Keratinocyte (primary cell): ENCODE results near the gene ERC2. TPM values are rescaled to one million over a fixed set of nuclear protein-coding genes. Genes with fewer than 3 reads are reported as not detected.

Experiments
- DNase-seq: peaks from one replicate; pipeline ENCODE4 v3.0.0-alpha.2; 2011; ENCODE audit warnings: low read depth, missing footprints, low spot score
- FAIRE-seq: peaks from 2 replicates; lab custom pipeline; 2011; peaks lifted over from hg19 to GRCh38; lab: Jason Lieb, UNC
- H2AFZ ChIP-seq: 2 replicates; pipeline ENCODE4 v1.6.0; 2012; ENCODE audit warnings: low read length, control low read depth, inconsistent platforms; ENCODE audit not compliant: control insufficient read depth
- H3K27ac ChIP-seq: 2 replicates; pipeline ENCODE4 v1.5.1; 2011; ENCODE audit warnings: low read length; ENCODE audit not compliant: control insufficient read depth, insufficient read depth
- H3K27me3 ChIP-seq: 3 replicates; pipeline ENCODE4 v1.6.0; 2011; ENCODE audit warnings: low read length; ENCODE audit not compliant: control insufficient read depth, insufficient read depth; ENCODE audit errors: extremely low read depth
- H3K36me3 ChIP-seq, 2 experiments: 2 replicates in 1 of 2; 3 replicates in 1 of 2; pipeline ENCODE4 v1.5.1; 2011; ENCODE audit warnings: low read length in 2 of 2, mild to moderate bottlenecking in 1 of 2; ENCODE audit not compliant: control insufficient read depth in 2 of 2, insufficient read depth in 2 of 2; ENCODE audit errors: extremely low read depth in 1 of 2
- H3K4me1 ChIP-seq: 3 replicates; pipeline ENCODE4 v1.5.1; 2011; ENCODE audit warnings: low read length; ENCODE audit not compliant: control insufficient read depth, insufficient read depth; ENCODE audit errors: extremely low read depth
- H3K4me2 ChIP-seq: 3 replicates; pipeline ENCODE4 v1.6.0; 2011; ENCODE audit warnings: low read depth, low read length; ENCODE audit not compliant: control insufficient read depth, insufficient read depth; ENCODE audit errors: extremely low read depth
- H3K4me3 ChIP-seq, 3 experiments: fragments of 200-600 bp in 1 of 3; sonication (generic) in 1 of 3; 2 replicates in 2 of 3; 3 replicates in 1 of 3; pipeline ENCODE4 v1.5.1; 2011 to 2016; ENCODE audit warnings: low read length in 3 of 3, mild to moderate bottlenecking in 3 of 3, control low read depth in 2 of 3, inconsistent platforms in 1 of 3, low read depth in 1 of 3, mixed read lengths in 1 of 3, mixed run types in 1 of 3, moderate library complexity in 1 of 3; ENCODE audit not compliant: control insufficient read depth in 2 of 3, insufficient read depth in 2 of 3; ENCODE audit errors: extremely low read depth in 1 of 3
- H3K79me2 ChIP-seq: 2 replicates; pipeline ENCODE4 v1.6.0; 2012; ENCODE audit warnings: low read length; ENCODE audit not compliant: control insufficient read depth, insufficient read depth
- H3K9ac ChIP-seq: 3 replicates; pipeline ENCODE4 v1.6.0; 2011; ENCODE audit warnings: low read length; ENCODE audit not compliant: control insufficient read depth, insufficient read depth; ENCODE audit errors: extremely low read depth
- H3K9me1 ChIP-seq: 3 replicates; pipeline ENCODE4 v1.6.0; 2011; ENCODE audit warnings: low read length; ENCODE audit not compliant: control insufficient read depth, insufficient read depth; ENCODE audit errors: extremely low read depth
- H3K9me3 ChIP-seq: 2 replicates; pipeline ENCODE4 v1.5.1; 2012; ENCODE audit warnings: low read depth, low read length; ENCODE audit not compliant: control insufficient read depth
- H4K20me1 ChIP-seq: 3 replicates; pipeline ENCODE4 v1.6.0; 2011; ENCODE audit warnings: low read length; ENCODE audit not compliant: control insufficient read depth, insufficient read depth; ENCODE audit errors: extremely low read depth
- EZH2 ChIP-seq: IDR thresholded peaks from one replicate; pipeline ENCODE4 v1.6.1; 2012; ENCODE audit warnings: inconsistent platforms, mild to moderate bottlenecking, low read length, moderate library complexity
- dilution Hi-C: fragments of 300-500 bp; cut with MboI; formaldehyde crosslinking; loops from one replicate; pipeline ENCODE4 v1.7.0; 2020; ENCODE audit warnings: low sequenced_read_pairs; ENCODE audit not compliant: extremely low pct_ligation_motif_present
- polyA plus RNA-seq, 5 experiments: library from polyadenylated mRNA; depleted of rRNA in 3 of 5; stranded (reverse) in 3 of 5; stranded (forward) in 1 of 5; unstranded in 1 of 5; fragments of >200 nt; gene quantifications; 1 replicate in 1 of 5; 2 replicates in 3 of 5; 3 replicates in 1 of 5; pipeline versions ENCODE4 v1.2.1 to v1.2.3, GENCODE V29; 2011 to 2012; ENCODE audit warnings: missing spikeins in 2 of 5, low read depth in 1 of 5, low replicate concordance in 1 of 5
- TF ChIP-seq, protein P1 (sequence below), 3 experiments: IDR thresholded peaks in 1 of 3; conservative IDR thresholded peaks in 1 of 3; optimal IDR thresholded peaks in 1 of 3; 2 replicates in 2 of 3; 3 replicates in 1 of 3; pipeline versions ENCODE3 to v1.5.1; 2011; ENCODE audit warnings: low read length in 3 of 3, mild to moderate bottlenecking in 3 of 3, moderate library complexity in 2 of 3, control low read depth in 1 of 3, inconsistent platforms in 1 of 3; ENCODE audit not compliant: insufficient read depth in 2 of 3; ENCODE audit errors: extremely low read depth in 1 of 3

The ERC2 gene
- polyA plus RNA-seq, 1 donor (not counting 4 experiments of a cell fraction or from before 2014, with no cell fraction given): 0.08 TPM

DNA sequence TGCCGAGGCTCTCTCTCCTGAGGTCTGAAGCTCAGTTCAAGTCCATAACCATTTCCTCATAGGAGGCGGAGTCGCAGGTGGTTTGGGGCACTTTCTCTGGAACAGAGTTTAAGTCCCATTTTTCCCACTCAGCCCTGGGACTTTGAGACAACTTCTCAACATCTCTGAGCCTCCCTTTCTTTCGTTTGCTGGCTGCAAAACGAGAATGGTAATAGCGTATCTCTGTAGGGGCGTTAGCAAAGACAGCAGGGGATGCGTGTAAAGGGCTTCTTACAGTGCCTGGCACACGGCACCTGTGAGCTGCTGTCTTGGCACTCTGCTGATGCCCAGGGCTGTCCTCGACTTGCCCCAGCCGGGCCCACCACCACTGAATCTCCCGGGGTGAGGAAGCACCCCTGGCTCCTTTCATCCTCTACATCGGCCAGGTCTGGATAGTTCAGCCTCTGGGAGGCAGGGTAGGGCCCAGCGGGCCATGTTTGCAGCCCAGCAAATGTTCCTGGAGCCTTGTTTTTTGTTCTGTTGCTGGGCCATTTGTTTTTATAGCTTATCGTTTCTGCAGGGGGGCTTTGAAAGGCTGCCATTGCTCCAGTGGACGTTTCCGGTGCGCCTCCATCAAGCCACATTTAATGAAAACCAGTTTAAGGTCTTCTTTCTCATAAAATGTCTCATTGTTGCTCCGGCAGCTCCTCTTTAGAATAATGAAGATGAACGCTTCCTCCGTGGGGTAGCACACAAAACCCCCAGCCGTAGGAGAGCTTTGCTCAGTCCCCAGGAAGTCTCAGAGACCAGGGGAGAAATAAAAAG is 921.2 kb downstream of the ERC2 start:
- Histone ChIP-seq H3K4me1 (no peaks in the 10 kb centered on the region), H3K9me3 (no peaks in the 10 kb centered on the region), H3K27ac (no peak overlapping the region), H3K9me1 (no peaks in the 10 kb centered on the region), H3K36me3 (no peaks in the 10 kb centered on the region), H3K9ac (no peak overlapping the region), H3K4me3 (no peak overlapping the region), H2AFZ (no peak overlapping the region), H3K4me2 (no peak overlapping the region), H3K79me2 (no peaks in the 10 kb centered on the region), H3K27me3 (peaks cover 11% of the 10 kb centered on the region), H4K20me1 (no peaks in the 10 kb centered on the region)
- TF ChIP-seq EZH2: no peak
- TF ChIP-seq, protein P1, sequence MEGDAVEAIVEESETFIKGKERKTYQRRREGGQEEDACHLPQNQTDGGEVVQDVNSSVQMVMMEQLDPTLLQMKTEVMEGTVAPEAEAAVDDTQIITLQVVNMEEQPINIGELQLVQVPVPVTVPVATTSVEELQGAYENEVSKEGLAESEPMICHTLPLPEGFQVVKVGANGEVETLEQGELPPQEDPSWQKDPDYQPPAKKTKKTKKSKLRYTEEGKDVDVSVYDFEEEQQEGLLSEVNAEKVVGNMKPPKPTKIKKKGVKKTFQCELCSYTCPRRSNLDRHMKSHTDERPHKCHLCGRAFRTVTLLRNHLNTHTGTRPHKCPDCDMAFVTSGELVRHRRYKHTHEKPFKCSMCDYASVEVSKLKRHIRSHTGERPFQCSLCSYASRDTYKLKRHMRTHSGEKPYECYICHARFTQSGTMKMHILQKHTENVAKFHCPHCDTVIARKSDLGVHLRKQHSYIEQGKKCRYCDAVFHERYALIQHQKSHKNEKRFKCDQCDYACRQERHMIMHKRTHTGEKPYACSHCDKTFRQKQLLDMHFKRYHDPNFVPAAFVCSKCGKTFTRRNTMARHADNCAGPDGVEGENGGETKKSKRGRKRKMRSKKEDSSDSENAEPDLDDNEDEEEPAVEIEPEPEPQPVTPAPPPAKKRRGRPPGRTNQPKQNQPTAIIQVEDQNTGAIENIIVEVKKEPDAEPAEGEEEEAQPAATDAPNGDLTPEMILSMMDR (optimal IDR thresholded peaks at IDR 0.05 in 1 of 3, IDR thresholded peaks at IDR 0.05 in 1 of 3, conservative IDR thresholded peaks at IDR 0.05 in 1 of 3; ENCODE audit: extremely low read depth in 1 of 3, insufficient read depth in 2 of 3, low read length in 3 of 3): no peak
- dilution Hi-C loops: no loop called here
- DNase-seq (no peak), FAIRE-seq (no peak)

DNA sequence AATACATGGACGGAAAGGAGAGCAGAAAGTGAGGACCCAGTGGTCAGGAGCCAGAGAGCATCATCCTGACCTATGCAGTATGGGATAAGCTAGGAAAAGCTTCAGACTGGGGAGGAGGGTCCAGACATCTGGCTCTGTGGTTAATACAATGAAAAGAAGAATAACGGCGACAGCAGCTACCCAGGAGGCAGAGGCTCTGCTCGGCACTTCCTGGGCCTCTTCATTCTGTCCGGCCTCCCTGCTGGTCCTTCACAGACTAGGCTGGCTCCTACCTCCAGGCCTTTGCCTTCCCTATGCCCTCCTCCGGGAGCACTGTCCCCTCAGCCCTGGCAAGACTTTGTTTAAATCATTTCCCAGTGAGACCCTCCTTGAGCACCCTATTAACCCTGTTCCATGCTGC is 922.3 kb downstream of the ERC2 start:
- no peaks in the 10 kb centered on the region for H3K36me3 ChIP-seq
- no peak overlapping the region for H3K9ac ChIP-seq
- H3K4me2 ChIP-seq: no peak overlapping the region
- H3K27me3 ChIP-seq: peaks cover 11% of the 10 kb centered on the region
- H4K20me1 ChIP-seq: no peaks in the 10 kb centered on the region
- H3K79me2 ChIP-seq: no peaks in the 10 kb centered on the region
- DNase-seq: no peak
- H3K4me1 ChIP-seq: no peaks in the 10 kb centered on the region
- TF ChIP-seq, protein P1 (optimal IDR thresholded peaks at IDR 0.05 in 1 of 3, IDR thresholded peaks at IDR 0.05 in 1 of 3, conservative IDR thresholded peaks at IDR 0.05 in 1 of 3; ENCODE audit: extremely low read depth in 1 of 3, insufficient read depth in 2 of 3, low read length in 3 of 3): no peak
- no peak for TF ChIP-seq EZH2
- no peak overlapping the region for H3K4me3 ChIP-seq
- H3K27ac ChIP-seq: no peak overlapping the region
- H3K9me3 ChIP-seq: no peaks in the 10 kb centered on the region
- H3K9me1 ChIP-seq: no peaks in the 10 kb centered on the region
- dilution Hi-C loops: no loop called here
- no peak for FAIRE-seq
- no peak overlapping the region for H2AFZ ChIP-seq
